GM23338 (cell line): ENCODE results near the gene CDC42BPA.

Experiments
- CREB1 ChIP-seq: fragments of 250-450 bp; sonication (Bioruptor Pico); IDR thresholded peaks from 2 replicates; pipeline ENCODE4 v1.5.0; 2020; ENCODE audit warnings: low read depth, mild to moderate bottlenecking, moderate library complexity
- CTCF ChIP-seq, 2 experiments: fragments of 200-600 bp in 1 of 2; sonication (generic) in 1 of 2; conservative IDR thresholded peaks; 2 replicates each; pipeline versions ENCODE4 v1.5.1 to v1.6.1; 2016 to 2017; ENCODE audit warnings: antibody characterized with exemption in 2 of 2, low read depth in 2 of 2, mild to moderate bottlenecking in 2 of 2, moderate library complexity in 1 of 2
- EZH2 ChIP-seq: fragments of 200-600 bp; sonication (generic); IDR thresholded peaks from one replicate; pipeline ENCODE4 v1.8.0; 2017; ENCODE audit warnings: antibody characterized with exemption, mild to moderate bottlenecking, low read depth; ENCODE audit not compliant: unreplicated experiment
- EZH2phosphoT487 ChIP-seq: fragments of 200-600 bp; sonication (generic); IDR thresholded peaks from one replicate; pipeline ENCODE4 v1.8.1; 2018; ENCODE audit warnings: antibody characterized with exemption; ENCODE audit not compliant: unreplicated experiment
- JUNB ChIP-seq: IDR thresholded peaks from one replicate; pipeline ENCODE4 v1.6.1; 2016; ENCODE audit warnings: antibody characterized with exemption; ENCODE audit not compliant: unreplicated experiment
- POLR2AphosphoS5 ChIP-seq: IDR thresholded peaks from 2 replicates; pipeline ENCODE4 v1.6.1; 2016; ENCODE audit warnings: antibody characterized with exemption, low read depth
- REST ChIP-seq: IDR thresholded peaks from one replicate; pipeline ENCODE4 v1.6.1; 2018; ENCODE audit warnings: antibody characterized with exemption; ENCODE audit not compliant: unreplicated experiment
- STAT1 ChIP-seq: IDR thresholded peaks from one replicate; pipeline ENCODE4 v1.6.1; 2016; ENCODE audit warnings: antibody characterized with exemption; ENCODE audit not compliant: unreplicated experiment
- ZNF114 ChIP-seq: fragments of 250-450 bp; sonication (Bioruptor Pico); IDR thresholded peaks from 2 replicates; pipeline ENCODE4 v1.5.0; 2020; ENCODE audit warnings: mild to moderate bottlenecking, moderate library complexity
- ZNF331 ChIP-seq: fragments of 250-450 bp; sonication (Bioruptor Pico); IDR thresholded peaks from 2 replicates; pipeline ENCODE4 v1.5.0; 2020; ENCODE audit warnings: low read depth, mild to moderate bottlenecking, moderate library complexity
- ZNF462 ChIP-seq: fragments of 250-450 bp; sonication (Bioruptor Pico); IDR thresholded peaks from 2 replicates; pipeline ENCODE4 v1.5.0; 2020; ENCODE audit warnings: mild to moderate bottlenecking, moderate library complexity

- TF ChIP-seq CTCF (conservative IDR thresholded peaks at IDR 0.05; ENCODE audit: low read depth in 2 of 2): no peak
- no peak for TF ChIP-seq EZH2
- no peak for TF ChIP-seq POLR2AphosphoS5
- no peak for TF ChIP-seq REST
- TF ChIP-seq EZH2phosphoT487: no peak
- TF ChIP-seq JUNB: no peak
- no peak for TF ChIP-seq ZNF114 (CRISPR knock-in tag)
- TF ChIP-seq CREB1 (CRISPR knock-in tag): no peak
- no peak for TF ChIP-seq STAT1
- no peak for TF ChIP-seq ZNF462 (CRISPR knock-in tag)
- no peak for TF ChIP-seq ZNF331 (CRISPR knock-in tag)
Measured at GRCh38 chr1:227263869-227264268, 54.4 kb downstream of the CDC42BPA start.
